ENCODE data around the gene PPP1R37. TPM values are rescaled to one million over a fixed set of nuclear protein-coding genes. Genes with fewer than 3 reads are reported as not detected.

The PPP1R37 gene
- total and polyA plus RNA-seq, 2 of the 13 experiments (the other 11 are each of a cell fraction or from before 2014, with no cell fraction given): 9.0 to 14.3 TPM

- TF ChIP-seq BATF2 (CRISPR knock-in tag; IDR thresholded peaks at IDR 0.05): no peak
- no peak for TF ChIP-seq UBTF (CRISPR knock-in tag; IDR thresholded peaks at IDR 0.05)
- peak; percentile 65 for TF ChIP-seq XRCC5 (optimal IDR thresholded peaks at IDR 0.05; ENCODE audit: low read length)
- no peak for TF ChIP-seq MYNN (CRISPR knock-in tag; IDR thresholded peaks at IDR 0.05; ENCODE audit: low read depth)
- TF ChIP-seq ZBTB34 (CRISPR knock-in tag; IDR thresholded peaks at IDR 0.05): no peak
- no peak for TF ChIP-seq RBFOX2 (IDR thresholded peaks at IDR 0.05; ENCODE audit: low read depth, low read length)
- TF ChIP-seq RCOR2 (CRISPR knock-in tag; IDR thresholded peaks at IDR 0.05): no peak
- TF ChIP-seq ZNF580 (CRISPR knock-in tag; IDR thresholded peaks at IDR 0.05; ENCODE audit: borderline replicate concordance, low read depth): no peak
- no peak for TF ChIP-seq ZNF136 (CRISPR knock-in tag; IDR thresholded peaks at IDR 0.05; ENCODE audit: low read depth)
- no peak for TF ChIP-seq KMT2B (CRISPR knock-in tag; IDR thresholded peaks at IDR 0.05)
- no peak for TF ChIP-seq ZNF670 (CRISPR knock-in tag; IDR thresholded peaks at IDR 0.05; ENCODE audit: borderline replicate concordance)
- no peak for TF ChIP-seq NFE2 (CRISPR knock-in tag; IDR thresholded peaks at IDR 0.05)
- no peak for TF ChIP-seq BRCA1 (CRISPR knock-in tag; IDR thresholded peaks at IDR 0.05)
- TF ChIP-seq SMARCC2 (IDR thresholded peaks at IDR 0.05): no peak
- TF ChIP-seq MXD1 (CRISPR knock-in tag; IDR thresholded peaks at IDR 0.05): no peak
- TF ChIP-seq CCAR2 (optimal IDR thresholded peaks at IDR 0.05; ENCODE audit: low read depth, low read length): no peak
- 0 out of 2 replicates have a peak, but pooled peaks have one; percentile 18 for TF ChIP-seq ETV5 (CRISPR knock-in tag; IDR thresholded peaks at IDR 0.05; ENCODE audit: borderline replicate concordance)
- TF ChIP-seq ZFP41 (CRISPR knock-in tag; IDR thresholded peaks at IDR 0.05; ENCODE audit: borderline replicate concordance): no peak
- no peak for TF ChIP-seq SSRP1 (CRISPR knock-in tag; IDR thresholded peaks at IDR 0.05)
- no peak for TF ChIP-seq HNRNPK (IDR thresholded peaks at IDR 0.05; ENCODE audit: low read depth, low read length, poor library complexity, severe bottlenecking)
- no peak for TF ChIP-seq LCORL (IDR thresholded peaks at IDR 0.05)
- TF ChIP-seq LCORL (CRISPR knock-in tag; IDR thresholded peaks at IDR 0.05): 0 out of 2 replicates have a peak, but pooled peaks have one; percentile 17
- TF ChIP-seq KLF6 (CRISPR knock-in tag; IDR thresholded peaks at IDR 0.05): no peak
Measured at GRCh38 chr19:45130888-45131615, 38.1 kb downstream of the PPP1R37 start (continued).

All from HepG2 (cell line).